Endodermal cell (in vitro differentiated cells): ENCODE data around the gene MAP7D2. TPM values are rescaled to one million over a fixed set of nuclear protein-coding genes. Genes with fewer than 3 reads are reported as not detected.

Experiments
- DNase-seq: peaks from one replicate; pipeline ENCODE4 v3.0.0-alpha.2; 2017
- H3K27ac ChIP-seq: 2 replicates; pipeline ENCODE4 v1.5.1; 2013; ENCODE audit warnings: mild to moderate bottlenecking, low read depth, low read length, moderate library complexity
- H3K27me3 ChIP-seq: 2 replicates; pipeline ENCODE4 v1.6.1; 2013; ENCODE audit warnings: mild to moderate bottlenecking, low read length, moderate library complexity; ENCODE audit not compliant: insufficient read depth, control insufficient read depth, poor library complexity, severe bottlenecking
- H3K36me3 ChIP-seq: 2 replicates; pipeline ENCODE4 v1.7.0; 2013; ENCODE audit warnings: mild to moderate bottlenecking, low read length, moderate library complexity; ENCODE audit not compliant: control insufficient read depth, insufficient read depth
- H3K4me1 ChIP-seq: one replicate; pipeline ENCODE4 v1.7.0; 2013; ENCODE audit warnings: low read length; ENCODE audit not compliant: control insufficient read depth, insufficient read depth
- H3K4me3 ChIP-seq: 2 replicates; pipeline ENCODE4 v1.5.1; 2013; ENCODE audit warnings: mild to moderate bottlenecking, low read length, moderate library complexity
- H3K9ac ChIP-seq: 2 replicates; pipeline ENCODE4 v1.6.1; 2013; ENCODE audit warnings: mild to moderate bottlenecking, low read length, moderate library complexity; ENCODE audit not compliant: poor library complexity, severe bottlenecking; ENCODE audit errors: extremely low read depth
- H3K9me3 ChIP-seq: 2 replicates; pipeline ENCODE4 v1.6.1; 2013; ENCODE audit warnings: mild to moderate bottlenecking, low read length, moderate library complexity; ENCODE audit not compliant: control insufficient read depth
- H3K27ac Mint-ChIP-seq: 2 replicates; pipeline ENCODE4 v1.8.0; 2020; ENCODE audit warnings: mixed read lengths
- H3K27me3 Mint-ChIP-seq: 2 replicates; pipeline ENCODE4 v1.8.0; 2021; ENCODE audit warnings: mild to moderate bottlenecking, mixed read lengths; ENCODE audit not compliant: insufficient read depth
- H3K36me3 Mint-ChIP-seq: 2 replicates; pipeline ENCODE4 v1.8.0; 2020; ENCODE audit warnings: low read depth, mixed read lengths
- H3K4me1 Mint-ChIP-seq: 2 replicates; pipeline ENCODE4 v1.8.0; 2020; ENCODE audit warnings: mixed read lengths
- H3K4me3 Mint-ChIP-seq: 2 replicates; pipeline ENCODE4 v1.8.0; 2020; ENCODE audit warnings: mild to moderate bottlenecking, moderate library complexity, mixed read lengths
- H3K9me3 Mint-ChIP-seq: 2 replicates; pipeline ENCODE4 v1.8.0; 2020; ENCODE audit warnings: mild to moderate bottlenecking, mixed read lengths
- CTCF ChIP-seq: fragments of 200-600 bp; sonication (generic); conservative IDR thresholded peaks from 2 replicates; pipeline ENCODE4 v1.5.0; 2021; ENCODE audit warnings: antibody characterized with exemption, mild to moderate bottlenecking
- WGBS, 2 experiments: methylation state at CpG; one replicate each; pipeline versions ENCODE4 v1.1.5 to v1.1.7; 2013; ENCODE audit warnings: missing lambda C conversion rate in 2 of 2, mixed read lengths in 1 of 2; ENCODE audit not compliant: insufficient coverage in 1 of 2, insufficient read length in 1 of 2; 5-methylcytosine and 5-hydroxymethylcytosine counted together
- total RNA-seq, 2 donors: library from RNA; stranded (reverse); fragmentation: NEBNext Ultra II Directional in 1 of 2; extraction: Animal tissue kit (Norgen Biotek cat#: 25700) in 1 of 2; gene quantifications; 2 replicates in 1 of 2; 3 replicates in 1 of 2; pipeline ENCODE4 v1.2.1, GENCODE V29; 2021

MAP7D2 gene
- total RNA-seq, 2 donors from 2014 or later, result 1.5 to 1.9 TPM

DNA sequence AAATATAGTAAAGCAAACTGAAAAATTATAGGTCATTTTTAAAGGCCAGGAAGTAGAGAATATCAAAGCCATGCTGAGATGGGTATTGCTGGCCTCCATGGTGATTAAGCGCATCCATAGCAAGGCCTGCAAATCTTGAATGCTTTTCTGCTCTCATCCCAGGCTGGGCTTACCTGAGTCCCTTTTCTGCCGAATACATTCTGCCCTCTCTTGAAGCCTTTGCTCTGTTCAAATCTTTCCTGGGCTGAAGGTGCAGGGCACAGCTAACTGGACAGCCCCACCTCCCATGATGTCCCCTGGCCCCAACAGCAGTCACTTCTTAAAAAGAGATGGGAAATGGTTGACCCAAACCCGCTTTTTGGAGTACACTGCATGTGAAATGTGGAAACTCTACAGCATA is 35.0 kb upstream of the MAP7D2 start:
- peaks cover 44% of the 10 kb centered on the region for H3K9me3 Mint-ChIP-seq
- no peaks in the 10 kb centered on the region for H3K4me1 ChIP-seq
- H3K4me1 Mint-ChIP-seq, result no peaks in the 10 kb centered on the region
- no peak overlapping the region for H3K9ac ChIP-seq
- H3K27me3 ChIP-seq, result no peaks in the 10 kb centered on the region
- peaks cover 17% of the 10 kb centered on the region for H3K36me3 Mint-ChIP-seq
- no peak overlapping the region for H3K4me3 ChIP-seq
- no peak overlapping the region for H3K27ac Mint-ChIP-seq
- no peak overlapping the region for H3K4me3 Mint-ChIP-seq
- H3K27ac ChIP-seq, result no peak overlapping the region
- H3K36me3 ChIP-seq, result peaks cover 36% of the 10 kb centered on the region
- DNase-seq, result no peak
- 88 to 100% methylated on average over 1 to 3 of the region's 3 CpGs for WGBS, 2 experiments
- H3K27me3 Mint-ChIP-seq, result no peaks in the 10 kb centered on the region
- H3K9me3 ChIP-seq, result no peaks in the 10 kb centered on the region
- TF ChIP-seq CTCF, result no peak

DNA sequence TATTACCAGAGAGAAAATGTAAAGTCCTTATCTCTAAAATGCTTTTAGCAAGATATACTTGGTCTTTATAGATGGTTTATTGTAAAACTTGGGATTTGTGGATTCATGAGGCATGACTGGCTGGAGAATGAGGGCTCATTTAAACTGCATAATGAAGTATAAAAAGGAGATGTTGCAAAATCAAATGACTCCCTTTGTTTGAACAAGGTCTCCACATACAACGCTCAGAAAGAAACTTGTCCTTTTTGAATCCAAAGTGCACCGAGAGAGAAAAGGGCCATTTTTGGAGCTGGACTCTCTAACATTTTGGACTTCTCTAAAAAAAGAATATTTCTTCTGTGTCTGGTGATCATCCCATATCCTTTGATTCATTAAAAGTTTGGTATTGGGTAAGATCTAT is 32.6 kb upstream of the MAP7D2 start:
- no peak overlapping the region for H3K27ac ChIP-seq
- H3K27ac Mint-ChIP-seq, result no peak overlapping the region
- H3K4me1 ChIP-seq, result no peaks in the 10 kb centered on the region
- H3K27me3 Mint-ChIP-seq, result no peaks in the 10 kb centered on the region
- H3K9ac ChIP-seq, result no peak overlapping the region
- peaks cover 13% of the 10 kb centered on the region for H3K36me3 Mint-ChIP-seq
- peaks cover 44% of the 10 kb centered on the region for H3K9me3 Mint-ChIP-seq
- WGBS, 2 experiments, result 100% methylated on average over 1 to 2 of the region's 2 CpGs
- H3K4me3 Mint-ChIP-seq, result no peak overlapping the region
- no peak for TF ChIP-seq CTCF
- no peaks in the 10 kb centered on the region for H3K4me1 Mint-ChIP-seq
- no peaks in the 10 kb centered on the region for H3K9me3 ChIP-seq
- H3K27me3 ChIP-seq, result no peaks in the 10 kb centered on the region
- H3K4me3 ChIP-seq, result no peak overlapping the region
- no peak for DNase-seq
- H3K36me3 ChIP-seq, result peaks cover 14% of the 10 kb centered on the region

DNA sequence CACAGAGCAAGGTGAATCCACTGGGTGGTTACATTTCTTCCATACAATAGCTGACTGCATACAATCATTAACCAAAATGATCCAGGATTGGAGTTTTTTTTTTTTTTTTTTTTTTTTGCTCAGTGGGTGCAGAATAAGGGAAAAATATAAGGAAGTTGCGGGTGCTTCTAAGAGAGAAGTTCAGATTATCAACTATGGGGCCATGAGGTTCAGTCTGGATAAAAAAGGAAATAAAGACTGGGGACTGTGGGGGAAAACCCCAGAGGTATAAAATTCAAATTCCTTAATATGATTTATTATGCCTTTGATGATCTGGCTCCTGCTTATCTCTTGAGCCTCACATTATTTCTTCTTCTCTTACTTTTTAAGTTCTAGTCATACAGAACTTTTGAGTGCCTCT is 30.9 kb upstream of the MAP7D2 start:
- Histone ChIP-seq H3K4me3 (no peak overlapping the region), H3K4me1 (no peaks in the 10 kb centered on the region), H3K27ac (no peak overlapping the region), H3K27me3 (no peaks in the 10 kb centered on the region), H3K9me3 (no peaks in the 10 kb centered on the region), H3K9ac (no peak overlapping the region), H3K36me3 (peaks cover 5% of the 10 kb centered on the region)
- Mint-ChIP-seq H3K4me1 (no peaks in the 10 kb centered on the region), H3K27me3 (no peaks in the 10 kb centered on the region), H3K36me3 (peaks cover 7% of the 10 kb centered on the region), H3K27ac (no peak overlapping the region), H3K9me3 (peaks cover 48% of the 10 kb centered on the region), H3K4me3 (no peak overlapping the region)
- WGBS, 2 experiments, result 80% methylated on average over 1 of the region's 1 CpG; no CpG with 5 or more reads in 1 of the 2 experiments
- DNase-seq, result no peak
- no peak for TF ChIP-seq CTCF
